MM.1S (cell line): ENCODE results near the gene STIM1.

ENCODE experiments used
- DNase-seq: peaks from one replicate; pipeline ENCODE4 v3.0.0-alpha.2; 2015
- H2AFZ ChIP-seq: fragments of 300-600 bp; sonication (generic); 2 replicates; pipeline ENCODE4 v1.6.0; 2016; ENCODE audit warnings: antibody characterized with exemption, low read length
- H3F3A ChIP-seq: fragments of 300-600 bp; sonication (generic); 2 replicates; pipeline ENCODE4 v1.6.1; 2016; ENCODE audit warnings: mild to moderate bottlenecking, antibody characterized with exemption, low read length, moderate library complexity, mixed read lengths; ENCODE audit not compliant: insufficient read depth
- H3K27ac ChIP-seq: fragments of 300-600 bp; sonication (generic); 2 replicates; pipeline ENCODE4 v1.5.1; 2016; ENCODE audit warnings: mild to moderate bottlenecking, low read length
- H3K27me3 ChIP-seq: fragments of 300-600 bp; sonication (generic); replicated peaks from 2 replicates; pipeline ENCODE4 v1.6.0; 2016; ENCODE audit warnings: low read length; ENCODE audit not compliant: insufficient read depth
- H3K36me3 ChIP-seq: fragments of 300-600 bp; sonication (generic); replicated peaks from 2 replicates; pipeline ENCODE4 v1.6.1; 2016; ENCODE audit warnings: mild to moderate bottlenecking, low read length, mixed read lengths; ENCODE audit not compliant: insufficient read depth
- H3K4me1 ChIP-seq: fragments of 300-600 bp; sonication (generic); 2 replicates; pipeline ENCODE4 v1.6.1; 2016; ENCODE audit warnings: low read length, mixed read lengths
- H3K4me2 ChIP-seq: fragments of 300-600 bp; sonication (generic); 2 replicates; pipeline ENCODE4 v1.6.0; 2016; ENCODE audit warnings: low read depth, low read length
- H3K4me3 ChIP-seq: fragments of 300-600 bp; sonication (generic); 2 replicates; pipeline ENCODE4 v1.5.1; 2016; ENCODE audit warnings: low read length, mixed read lengths
- H3K79me2 ChIP-seq: fragments of 300-600 bp; sonication (generic); 2 replicates; pipeline ENCODE4 v1.6.1; 2016; ENCODE audit warnings: mixed run types, low read length, mixed read lengths
- H3K9ac ChIP-seq: fragments of 300-600 bp; sonication (generic); 2 replicates; pipeline ENCODE4 v1.6.1; 2016; ENCODE audit warnings: low read length, mixed read lengths
- H3K9me2 ChIP-seq: fragments of 300-600 bp; sonication (generic); replicated peaks from 2 replicates; pipeline ENCODE4 v1.6.1; 2016; ENCODE audit warnings: mild to moderate bottlenecking, low read length, mixed read lengths; ENCODE audit not compliant: insufficient read depth
- H3K9me3 ChIP-seq: fragments of 300-600 bp; sonication (generic); replicated peaks from 2 replicates; pipeline ENCODE4 v1.6.1; 2016; ENCODE audit warnings: mild to moderate bottlenecking, low read length, mixed read lengths; ENCODE audit not compliant: insufficient read depth
- H4K20me1 ChIP-seq: fragments of 300-600 bp; sonication (generic); 2 replicates; pipeline ENCODE4 v1.6.1; 2016; ENCODE audit warnings: mild to moderate bottlenecking, low read length, moderate library complexity, mixed read lengths; ENCODE audit not compliant: insufficient read depth
- CTCF ChIP-seq: fragments of 300-600 bp; sonication (generic); IDR thresholded peaks from 2 replicates; pipeline ENCODE4 v1.5.1; 2016; ENCODE audit warnings: antibody characterized with exemption, low read length, mixed read lengths
- EZH2 ChIP-seq: fragments of 300-600 bp; sonication (generic); optimal IDR thresholded peaks from 2 replicates; pipeline ENCODE3; 2017; ENCODE audit warnings: low read depth, mild to moderate bottlenecking, antibody characterized with exemption, low read length, mixed read lengths
- EZH2phosphoT487 ChIP-seq: fragments of 300-600 bp; sonication (generic); IDR thresholded peaks from 2 replicates; pipeline ENCODE4 v1.6.1; 2018; ENCODE audit warnings: antibody characterized with exemption, low read length

STIM1 gene

GRCh38 chr11:3984896-3985295 lies 129.4 kb downstream of the STIM1 start:
- peaks cover 64% of the 10 kb centered on the region for H3K79me2 ChIP-seq

GRCh38 chr11:3985631-3986030 lies 130.2 kb downstream of the STIM1 start:
- Histone ChIP-seq H3K9me3 (no peaks in the 10 kb centered on the region), H3K9me2 (no peaks in the 10 kb centered on the region), H3K27me3 (no peaks in the 10 kb centered on the region), H3F3A (no peaks in the 10 kb centered on the region), H3K4me1 (no peaks in the 10 kb centered on the region), H3K4me2 (no peak overlapping the region), H3K27ac (no peak overlapping the region), H3K79me2 (peaks cover 65% of the 10 kb centered on the region), H3K9ac (no peak overlapping the region), H2AFZ (no peak overlapping the region), H3K4me3 (no peak overlapping the region), H3K36me3 (no peaks in the 10 kb centered on the region), H4K20me1 (peaks cover 3% of the 10 kb centered on the region; the same call in 1 of the 2 replicates)
- TF ChIP-seq EZH2, result no peak
- TF ChIP-seq EZH2phosphoT487, result no peak
- no peak for TF ChIP-seq CTCF
- no peak for DNase-seq

More at GRCh38 chr11:3984896-3985295, 129.4 kb downstream of the STIM1 start:
- Histone ChIP-seq H3K4me3 (no peak overlapping the region), H3K36me3 (no peaks in the 10 kb centered on the region), H3F3A (no peaks in the 10 kb centered on the region), H4K20me1 (peaks cover 3% of the 10 kb centered on the region; the same call in 1 of the 2 replicates), H2AFZ (no peak overlapping the region), H3K27me3 (no peaks in the 10 kb centered on the region), H3K9me3 (no peaks in the 10 kb centered on the region), H3K9ac (no peak overlapping the region), H3K27ac (no peak overlapping the region), H3K4me2 (no peak overlapping the region), H3K9me2 (no peaks in the 10 kb centered on the region), H3K4me1 (no peaks in the 10 kb centered on the region)
- DNase-seq, result no peak
- TF ChIP-seq EZH2, result no peak
- no peak for TF ChIP-seq CTCF
- TF ChIP-seq EZH2phosphoT487, result no peak

- peaks cover 71% of the 10 kb centered on the region for H3K79me2 ChIP-seq
- no peaks in the 10 kb centered on the region for H3F3A ChIP-seq
- no peak overlapping the region for H3K27ac ChIP-seq
- no peaks in the 10 kb centered on the region for H3K36me3 ChIP-seq
- H3K9me3 ChIP-seq, result no peaks in the 10 kb centered on the region
- TF ChIP-seq CTCF, result no peak
- no peak for TF ChIP-seq EZH2phosphoT487
- TF ChIP-seq EZH2, result no peak
- H2AFZ ChIP-seq, result no peak overlapping the region
- no peak overlapping the region for H3K4me2 ChIP-seq
- no peak for DNase-seq
- no peaks in the 10 kb centered on the region for H3K27me3 ChIP-seq
- peaks cover 3% of the 10 kb centered on the region; the same call in 1 of the 2 replicates for H4K20me1 ChIP-seq
- H3K4me3 ChIP-seq, result no peak overlapping the region
- H3K9me2 ChIP-seq, result no peaks in the 10 kb centered on the region
- no peaks in the 10 kb centered on the region for H3K4me1 ChIP-seq
- H3K9ac ChIP-seq, result no peak overlapping the region
Observed at GRCh38 chr11:3986301-3986700, 130.8 kb downstream of the STIM1 start.
